ENCODE results near the gene KCNJ16.

The KCNJ16 gene

DNA sequence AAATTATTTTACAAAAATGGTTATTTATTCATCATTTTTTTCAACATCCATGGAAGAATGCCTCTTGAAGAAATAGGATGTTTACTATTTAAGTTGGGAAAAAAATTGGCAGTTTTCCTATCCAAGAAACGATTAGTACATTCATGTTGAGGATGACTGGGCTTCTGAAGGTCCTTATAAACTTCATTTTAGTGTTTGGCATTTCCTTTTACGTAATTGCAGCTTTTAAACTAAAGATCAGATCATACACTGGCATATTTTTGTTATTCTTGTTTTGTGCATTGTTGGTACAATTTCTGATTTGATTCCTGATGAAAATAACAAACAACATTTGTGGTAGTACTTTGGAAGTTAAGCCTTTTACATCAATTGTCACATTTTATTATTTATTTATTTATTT is 11.5 kb downstream of the KCNJ16 start:
- Histone ChIP-seq H3K36me3 (ENCODE audit: insufficient read depth, insufficient read length, low read length) (no peaks in the 10 kb centered on the region), H3K4me1 (ENCODE audit: insufficient read depth, insufficient read length) (no peaks in the 10 kb centered on the region), H3K27me3 (ENCODE audit: insufficient read depth, insufficient read length) (no peaks in the 10 kb centered on the region), H3K9me3 (ENCODE audit: insufficient read depth, low read length) (no peaks in the 10 kb centered on the region), H3K9ac (ENCODE audit: insufficient read length, low read depth) (no peak overlapping the region), H3K4me3 (ENCODE audit: insufficient read length, low read depth) (no peak overlapping the region)
- no peak for DNase-seq (ENCODE audit: low read depth, low spot score)
- no peak for TF ChIP-seq SUZ12 (IDR thresholded peaks at IDR 0.05; ENCODE audit: extremely low read depth, insufficient read depth, insufficient read length)
- no peak for TF ChIP-seq ZNF274 (IDR thresholded peaks at IDR 0.05; ENCODE audit: low read depth, low read length)
- TF ChIP-seq YY1 (IDR thresholded peaks at IDR 0.05; ENCODE audit: insufficient read depth, insufficient read length), result no peak

DNA sequence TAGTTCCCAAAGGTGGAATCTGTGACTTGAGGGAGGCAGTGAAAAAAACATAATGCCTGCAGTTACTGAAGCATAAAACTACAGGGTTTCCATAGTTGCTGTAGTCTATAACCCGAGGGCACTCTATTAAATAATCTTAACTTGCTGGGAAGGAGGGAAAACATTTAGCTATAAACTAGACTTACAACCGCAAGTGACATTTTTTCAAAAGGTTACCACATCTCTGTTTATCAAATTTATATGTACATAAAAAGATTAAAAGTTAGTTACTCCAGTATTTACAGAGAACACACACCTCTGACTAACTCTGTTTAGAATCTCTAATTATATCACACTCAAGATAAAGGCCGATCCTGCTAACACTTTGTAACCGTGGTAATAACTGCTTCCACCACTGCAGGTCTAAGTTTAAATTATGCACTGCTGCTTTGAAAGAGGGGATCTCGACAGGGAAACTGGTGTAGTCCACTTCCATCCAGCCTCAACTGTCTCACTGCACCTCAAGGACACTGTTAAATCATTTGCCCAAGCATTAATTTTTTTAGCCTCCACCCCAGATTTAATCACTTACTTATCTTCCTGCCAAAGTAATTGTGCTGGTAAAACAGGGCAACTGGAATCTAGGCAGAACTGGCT is 14.6 kb downstream of the KCNJ16 start:
- Histone ChIP-seq H3K9ac (ENCODE audit: insufficient read length, low read depth) (no peak overlapping the region), H3K4me1 (ENCODE audit: insufficient read depth, insufficient read length) (no peaks in the 10 kb centered on the region), H3K36me3 (ENCODE audit: insufficient read depth, insufficient read length, low read length) (no peaks in the 10 kb centered on the region), H3K9me3 (ENCODE audit: insufficient read depth, low read length) (no peaks in the 10 kb centered on the region), H3K4me3 (ENCODE audit: insufficient read length, low read depth) (no peak overlapping the region), H3K27me3 (ENCODE audit: insufficient read depth, insufficient read length) (no peaks in the 10 kb centered on the region)
- no peak for DNase-seq (ENCODE audit: low read depth, low spot score)
- TF ChIP-seq SUZ12 (IDR thresholded peaks at IDR 0.05; ENCODE audit: extremely low read depth, insufficient read depth, insufficient read length), result no peak
- no peak for TF ChIP-seq YY1 (IDR thresholded peaks at IDR 0.05; ENCODE audit: insufficient read depth, insufficient read length)
- no peak for TF ChIP-seq ZNF274 (IDR thresholded peaks at IDR 0.05; ENCODE audit: low read depth, low read length)

DNA sequence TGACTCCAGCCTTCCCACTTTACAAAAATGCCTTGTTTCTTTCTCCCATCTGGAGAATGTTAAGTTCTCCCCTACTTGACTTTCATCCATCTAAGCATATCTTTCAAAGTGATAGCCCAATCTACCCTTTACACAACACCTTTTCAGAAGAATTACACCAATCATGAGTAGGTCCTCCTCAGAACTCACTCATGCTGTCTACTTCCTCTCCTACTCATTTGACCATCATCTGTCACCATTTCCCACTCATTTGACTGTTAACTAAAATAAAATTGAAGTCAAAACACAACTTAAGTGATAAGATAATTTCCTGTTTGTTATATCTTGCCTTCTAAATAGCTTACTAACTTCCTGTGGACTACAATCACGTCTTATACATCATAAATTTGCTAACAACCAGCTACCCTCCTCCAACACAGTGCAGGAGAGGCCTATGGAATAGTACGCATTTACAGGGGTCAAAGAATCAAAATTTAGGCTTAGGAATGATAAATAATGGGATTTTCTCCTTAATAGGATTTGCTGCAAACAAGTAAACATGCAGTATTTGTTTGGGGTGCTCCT is 16.1 kb downstream of the KCNJ16 start:
- DNase-seq (ENCODE audit: low read depth, low spot score), result no peak
- H3K4me3 ChIP-seq (ENCODE audit: insufficient read length, low read depth), result no peak overlapping the region
- no peaks in the 10 kb centered on the region for H3K36me3 ChIP-seq (ENCODE audit: insufficient read depth, insufficient read length, low read length)
- no peak for TF ChIP-seq SUZ12 (IDR thresholded peaks at IDR 0.05; ENCODE audit: extremely low read depth, insufficient read depth, insufficient read length)
- TF ChIP-seq YY1 (IDR thresholded peaks at IDR 0.05; ENCODE audit: insufficient read depth, insufficient read length), result no peak
- TF ChIP-seq ZNF274 (IDR thresholded peaks at IDR 0.05; ENCODE audit: low read depth, low read length), result no peak
- H3K9me3 ChIP-seq (ENCODE audit: insufficient read depth, low read length), result no peaks in the 10 kb centered on the region
- H3K27me3 ChIP-seq (ENCODE audit: insufficient read depth, insufficient read length), result no peaks in the 10 kb centered on the region
- no peak overlapping the region for H3K9ac ChIP-seq (ENCODE audit: insufficient read length, low read depth)
- no peaks in the 10 kb centered on the region for H3K4me1 ChIP-seq (ENCODE audit: insufficient read depth, insufficient read length)

DNA sequence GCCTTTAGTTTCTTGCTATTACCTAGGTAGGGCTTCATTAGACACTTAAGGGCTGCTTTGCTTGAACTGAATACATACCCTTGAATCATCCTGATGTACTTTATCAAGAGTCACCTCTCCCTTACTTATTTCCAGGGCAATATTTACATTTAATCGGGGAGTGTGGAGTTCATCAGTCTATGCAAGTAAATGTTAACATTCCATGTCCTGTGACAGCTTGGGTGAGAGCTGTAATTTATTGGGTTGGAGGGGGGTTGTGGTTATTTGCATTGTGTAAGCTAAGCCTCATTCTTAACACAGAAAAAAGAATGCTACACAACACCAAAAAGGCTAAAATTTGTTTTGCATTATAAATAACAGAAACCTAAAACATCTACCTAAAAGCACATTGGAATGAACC is 16.7 kb downstream of the KCNJ16 start:
- DNase-seq (ENCODE audit: low read depth, low spot score), result no peak
- Histone ChIP-seq H3K9ac (ENCODE audit: insufficient read length, low read depth) (no peak overlapping the region), H3K36me3 (ENCODE audit: insufficient read depth, insufficient read length, low read length) (no peaks in the 10 kb centered on the region), H3K4me1 (ENCODE audit: insufficient read depth, insufficient read length) (no peaks in the 10 kb centered on the region), H3K9me3 (ENCODE audit: insufficient read depth, low read length) (no peaks in the 10 kb centered on the region), H3K27me3 (ENCODE audit: insufficient read depth, insufficient read length) (no peaks in the 10 kb centered on the region), H3K4me3 (ENCODE audit: insufficient read length, low read depth) (no peak overlapping the region)
- TF ChIP-seq ZNF274 (IDR thresholded peaks at IDR 0.05; ENCODE audit: low read depth, low read length) (no peak), YY1 (IDR thresholded peaks at IDR 0.05; ENCODE audit: insufficient read depth, insufficient read length) (no peak), SUZ12 (IDR thresholded peaks at IDR 0.05; ENCODE audit: extremely low read depth, insufficient read depth, insufficient read length) (no peak)

DNA sequence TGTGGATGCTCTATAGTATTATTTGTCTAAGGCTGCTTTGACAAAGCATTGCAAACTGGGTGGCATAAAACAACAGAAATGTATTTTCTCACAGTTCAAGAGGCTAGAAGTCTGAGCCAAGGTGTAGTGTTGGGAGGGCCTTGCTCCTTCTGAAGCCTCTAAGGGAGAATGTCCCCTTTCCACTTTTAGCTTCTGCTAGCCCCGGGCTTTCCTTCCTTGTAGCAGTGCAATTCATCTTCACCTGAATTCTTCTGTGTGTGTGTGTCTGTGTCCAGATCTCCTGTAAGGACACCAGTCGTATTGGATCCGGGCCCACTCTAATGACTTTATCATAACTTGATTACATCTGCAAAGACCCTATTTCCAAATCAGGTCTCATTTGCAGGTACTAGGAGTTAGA is 18.1 kb downstream of the KCNJ16 start:
- TF ChIP-seq YY1 (IDR thresholded peaks at IDR 0.05; ENCODE audit: insufficient read depth, insufficient read length) (no peak), SUZ12 (IDR thresholded peaks at IDR 0.05; ENCODE audit: extremely low read depth, insufficient read depth, insufficient read length) (no peak), ZNF274 (IDR thresholded peaks at IDR 0.05; ENCODE audit: low read depth, low read length) (no peak)
- no peak overlapping the region for H3K4me3 ChIP-seq (ENCODE audit: insufficient read length, low read depth)
- H3K4me1 ChIP-seq (ENCODE audit: insufficient read depth, insufficient read length), result no peaks in the 10 kb centered on the region

DNA sequence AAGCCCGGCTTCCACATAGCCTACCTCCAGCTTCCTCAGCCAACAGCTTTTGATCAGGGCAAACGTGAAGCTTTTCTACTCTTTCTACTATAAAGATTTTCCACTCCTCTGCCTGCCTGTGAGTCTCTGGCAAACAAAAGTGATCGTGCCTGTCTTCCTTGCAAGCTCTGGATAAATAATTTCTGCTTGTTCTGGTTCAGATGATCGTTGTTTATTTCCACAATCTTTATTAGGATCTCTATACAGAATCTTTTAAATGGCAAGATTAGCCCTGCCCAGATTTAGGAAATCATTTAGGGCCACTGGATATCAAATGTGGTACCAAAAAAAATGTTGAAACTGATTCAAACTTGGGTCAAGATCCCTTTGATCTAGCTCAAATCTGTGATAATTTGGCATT is 20.4 kb downstream of the KCNJ16 start:
- no peak for DNase-seq (ENCODE audit: low read depth, low spot score)
- Histone ChIP-seq H3K9ac (ENCODE audit: insufficient read length, low read depth) (no peak overlapping the region), H3K4me1 (ENCODE audit: insufficient read depth, insufficient read length) (no peaks in the 10 kb centered on the region), H3K9me3 (ENCODE audit: insufficient read depth, low read length) (no peaks in the 10 kb centered on the region), H3K36me3 (ENCODE audit: insufficient read depth, insufficient read length, low read length) (no peaks in the 10 kb centered on the region), H3K27me3 (ENCODE audit: insufficient read depth, insufficient read length) (no peaks in the 10 kb centered on the region), H3K4me3 (ENCODE audit: insufficient read length, low read depth) (no peak overlapping the region)
- TF ChIP-seq SUZ12 (IDR thresholded peaks at IDR 0.05; ENCODE audit: extremely low read depth, insufficient read depth, insufficient read length) (no peak), ZNF274 (IDR thresholded peaks at IDR 0.05; ENCODE audit: low read depth, low read length) (no peak), YY1 (IDR thresholded peaks at IDR 0.05; ENCODE audit: insufficient read depth, insufficient read length) (no peak)

More for the DNA sequence above, 18.1 kb downstream of the KCNJ16 start:
- Histone ChIP-seq H3K27me3 (ENCODE audit: insufficient read depth, insufficient read length) (no peaks in the 10 kb centered on the region), H3K9ac (ENCODE audit: insufficient read length, low read depth) (no peak overlapping the region), H3K9me3 (ENCODE audit: insufficient read depth, low read length) (no peaks in the 10 kb centered on the region), H3K36me3 (ENCODE audit: insufficient read depth, insufficient read length, low read length) (no peaks in the 10 kb centered on the region)
- no peak for DNase-seq (ENCODE audit: low read depth, low spot score)

DNA sequence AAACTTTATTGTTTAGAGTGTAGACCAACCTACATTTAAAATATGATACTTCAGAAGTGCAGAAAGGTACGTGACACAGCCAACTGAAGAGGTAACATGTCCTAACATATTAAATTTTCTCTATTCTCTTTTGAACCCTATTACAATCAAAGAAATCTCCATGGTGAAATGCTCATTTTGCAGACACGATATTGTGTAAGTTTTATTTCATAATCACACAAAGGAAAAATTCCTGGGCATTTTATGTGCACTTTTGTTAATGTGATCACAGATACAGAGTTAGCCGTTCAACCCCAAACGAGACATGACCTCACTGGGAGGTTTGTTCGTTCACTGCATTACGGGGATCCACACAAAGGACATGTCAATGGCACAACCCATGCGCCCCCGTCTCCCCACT is 21.8 kb downstream of the KCNJ16 start:
- TF ChIP-seq SUZ12 (IDR thresholded peaks at IDR 0.05; ENCODE audit: extremely low read depth, insufficient read depth, insufficient read length), result no peak
- TF ChIP-seq ZNF274 (IDR thresholded peaks at IDR 0.05; ENCODE audit: low read depth, low read length), result no peak
- TF ChIP-seq YY1 (IDR thresholded peaks at IDR 0.05; ENCODE audit: insufficient read depth, insufficient read length), result no peak
- no peak for DNase-seq (ENCODE audit: low read depth, low spot score)
- no peaks in the 10 kb centered on the region for H3K9me3 ChIP-seq (ENCODE audit: insufficient read depth, low read length)
- H3K4me3 ChIP-seq (ENCODE audit: insufficient read length, low read depth), result no peak overlapping the region
- H3K9ac ChIP-seq (ENCODE audit: insufficient read length, low read depth), result no peak overlapping the region
- no peaks in the 10 kb centered on the region for H3K4me1 ChIP-seq (ENCODE audit: insufficient read depth, insufficient read length)
- no peaks in the 10 kb centered on the region for H3K36me3 ChIP-seq (ENCODE audit: insufficient read depth, insufficient read length, low read length)
- no peaks in the 10 kb centered on the region for H3K27me3 ChIP-seq (ENCODE audit: insufficient read depth, insufficient read length)

All from NT2/D1 (cell line).